H1 (cell line): ENCODE measurements around the gene MYLK. TPM values are rescaled to one million over a fixed set of nuclear protein-coding genes. Genes with fewer than 3 reads are reported as not detected.
A peak's percentile ranks its signal among the peaks of the same experiment; 100 is the strongest.

Source experiments
- ASH2L ChIP-seq: fragments of 200-600, 300-600 bp; sonication (generic); IDR thresholded peaks from one replicate; pipeline ENCODE4 v1.7.1; 2017; ENCODE audit warnings: low read length
- CHD2 ChIP-seq: IDR thresholded peaks from 2 replicates; pipeline ENCODE4 v1.6.1; 2012; ENCODE audit warnings: low read length, improper control_type of control experiment
- CREB1 ChIP-seq: IDR thresholded peaks from 2 replicates; pipeline ENCODE4 v1.6.1; 2012; ENCODE audit warnings: inconsistent platforms
- EZH2 ChIP-seq: fragments of 200-600 bp; sonication (generic); IDR thresholded peaks from 2 replicates; pipeline ENCODE4 v1.7.1; 2012; ENCODE audit warnings: low read depth, mild to moderate bottlenecking, moderate library complexity, low read length, inconsistent platforms; ENCODE audit not compliant: severe bottlenecking
- GABPA ChIP-seq: IDR thresholded peaks from 2 replicates; pipeline ENCODE4 v1.6.1; 2011; ENCODE audit warnings: mild to moderate bottlenecking, low read length, moderate library complexity, borderline replicate concordance; ENCODE audit not compliant: insufficient read depth
- KDM4A ChIP-seq: IDR thresholded peaks from one replicate; pipeline ENCODE4 v1.7.1; 2012; ENCODE audit warnings: low read depth, mild to moderate bottlenecking, moderate library complexity, low read length, inconsistent platforms; ENCODE audit not compliant: severe bottlenecking
- NANOG ChIP-seq: IDR thresholded peaks from 2 replicates; pipeline ENCODE4 v1.6.1; 2011; ENCODE audit warnings: low read length, low read depth, mild to moderate bottlenecking, inconsistent platforms; ENCODE audit not compliant: insufficient read depth, poor library complexity, severe bottlenecking
- SAP30 ChIP-seq: fragments of 300-600 bp; sonication (generic); IDR thresholded peaks from 2 replicates; pipeline ENCODE4 v1.7.1; 2012; ENCODE audit warnings: low read length, moderate library complexity, mild to moderate bottlenecking, inconsistent platforms; ENCODE audit not compliant: insufficient read depth, insufficient replicate concordance
- SIN3A ChIP-seq, 2 experiments: IDR thresholded peaks in 1 of 2; conservative IDR thresholded peaks in 1 of 2; 2 replicates each; pipeline ENCODE4 v1.6.1; 2011 to 2012; ENCODE audit warnings: low read length in 2 of 2, improper control_type of control experiment in 1 of 2, low read depth in 1 of 2, mild to moderate bottlenecking in 1 of 2
- SIX5 ChIP-seq: IDR thresholded peaks from 2 replicates; pipeline ENCODE4 v1.6.1; 2011; ENCODE audit warnings: mild to moderate bottlenecking, low read depth, low read length
- SP4 ChIP-seq: IDR thresholded peaks from 2 replicates; pipeline ENCODE4 v1.6.1; 2012; ENCODE audit warnings: low read length, inconsistent platforms
- SUZ12 ChIP-seq: fragments of 200-600 bp; sonication (generic); IDR thresholded peaks from 2 replicates; pipeline ENCODE4 v1.6.1; 2012; ENCODE audit warnings: mild to moderate bottlenecking, inconsistent platforms, low read length, moderate library complexity, mixed read lengths
- TAF1 ChIP-seq: IDR thresholded peaks from 2 replicates; pipeline ENCODE4 v1.6.1; 2011; ENCODE audit warnings: mild to moderate bottlenecking, low read depth, low read length
- TCF12 ChIP-seq: IDR thresholded peaks from 2 replicates; pipeline ENCODE4 v1.6.1; 2011; ENCODE audit warnings: low read depth, mild to moderate bottlenecking, low read length
- polyA plus RNA-seq, 7 experiments: library from polyadenylated mRNA; depleted of rRNA in 3 of 7; stranded (reverse) in 5 of 7; unstranded in 2 of 7; fragments of >200 nt in 5 of 7; fragments of 200-250 nt in 2 of 7; gene quantifications; 1 replicate in 5 of 7; 2 replicates in 1 of 7; 4 replicates in 1 of 7; pipeline versions ENCODE4 v1.2.1 to v1.2.3, GENCODE V29; 2011 to 2013; ENCODE audit warnings: missing spikeins in 2 of 7, mixed read lengths in 2 of 7
- total RNA-seq: library from RNA; stranded (reverse); fragmentation: NEBNext Ultra II Directional; extraction: Animal tissue kit (Norgen Biotek cat#: 25700); gene quantifications from 2 replicates; pipeline ENCODE4 v1.2.1, GENCODE V29; 2021

MYLK gene
- total and polyA plus RNA-seq, 2 of the 8 experiments (the other 6 are each of a cell fraction or from before 2014, with no cell fraction given), result 11.6 to 21.3 TPM

GRCh38 chr3:123584988-123585937, 298.9 kb downstream of the MYLK start, which contains the start of gene HACD2 (continued):
- no peak for TF ChIP-seq GABPA
- TF ChIP-seq TAF1, result peak; percentile 89
- TF ChIP-seq SAP30, result peak; percentile 42
- no peak for TF ChIP-seq SP4
- 0 out of 2 replicates have a peak, but pooled peaks have one; percentile 5 for TF ChIP-seq TCF12
- peak; percentile 47 for TF ChIP-seq SIX5
- no peak; the same call in 1 of the 2 replicates for TF ChIP-seq CHD2
- no peak; a peak in 1 of 4 replicates for TF ChIP-seq SIN3A (conservative IDR thresholded peaks at IDR 0.05 in 1 of 2, IDR thresholded peaks at IDR 0.05 in 1 of 2; ENCODE audit: low read depth in 1 of 2, low read length in 2 of 2)
- no peak for TF ChIP-seq EZH2
- TF ChIP-seq NANOG, result no peak
- peak; percentile 98 for TF ChIP-seq KDM4A
- TF ChIP-seq ASH2L, result no peak
- 0 out of 2 replicates have a peak, but pooled peaks have one; percentile 62 for TF ChIP-seq CREB1
- TF ChIP-seq SUZ12, result no peak
- TF ChIP-seq, all 59 proteins: peak for 15
